ENCODE measurements around the gene SCN3A. TPM values are rescaled to one million over a fixed set of nuclear protein-coding genes. Genes with fewer than 3 reads are reported as not detected.

SCN3A gene
- polyA plus RNA-seq, 2 donors: 0.04 to 0.06 TPM

GRCh38 chr2:165069151-165069550 is 134.7 kb downstream of the SCN3A start:
- WGBS, 2 donors: 71 to 88% methylated on average over 1 of the region's 1 CpG
- H3K4me1 ChIP-seq (ENCODE audit: control insufficient read depth in 2 of 2, insufficient read depth in 2 of 2, low read length in 1 of 2): no peaks in the 10 kb centered on the region

GRCh38 chr2:165068487-165068757 is 135.4 kb downstream of the SCN3A start:
- Histone ChIP-seq H3K27ac (ENCODE audit: low read depth in 2 of 2, low read length in 1 of 2) (no peak overlapping the region), H3K4me1 (ENCODE audit: control insufficient read depth in 2 of 2, insufficient read depth in 2 of 2, low read length in 1 of 2) (no peaks in the 10 kb centered on the region), H3K36me3 (ENCODE audit: control insufficient read depth in 2 of 2, insufficient read depth in 2 of 2, low read length in 1 of 2) (no peaks in the 10 kb centered on the region), H3K9me3 (ENCODE audit: control insufficient read depth in 2 of 2, insufficient read depth in 1 of 2, low read depth in 1 of 2, low read length in 1 of 2) (no peaks in the 10 kb centered on the region), H3K27me3 (ENCODE audit: control insufficient read depth in 1 of 2, insufficient read depth in 2 of 2, low read length in 2 of 2) (no peaks in the 10 kb centered on the region), H3K4me3 (ENCODE audit: low read depth in 1 of 2, low read length in 2 of 2) (no peak overlapping the region)

More at GRCh38 chr2:165069151-165069550, 134.7 kb downstream of the SCN3A start:
- Histone ChIP-seq H3K36me3 (ENCODE audit: control insufficient read depth in 2 of 2, insufficient read depth in 2 of 2, low read length in 1 of 2) (no peaks in the 10 kb centered on the region), H3K4me3 (ENCODE audit: low read depth in 1 of 2, low read length in 2 of 2) (no peak overlapping the region), H3K27ac (ENCODE audit: low read depth in 2 of 2, low read length in 1 of 2) (no peak overlapping the region), H3K27me3 (ENCODE audit: control insufficient read depth in 1 of 2, insufficient read depth in 2 of 2, low read length in 2 of 2) (no peaks in the 10 kb centered on the region), H3K9me3 (ENCODE audit: control insufficient read depth in 2 of 2, insufficient read depth in 1 of 2, low read depth in 1 of 2, low read length in 1 of 2) (peaks cover 0 to 1% of the 10 kb centered on the region in 2 donors)

- Histone ChIP-seq H3K27ac (ENCODE audit: low read depth in 2 of 2, low read length in 1 of 2) (no peak overlapping the region), H3K36me3 (ENCODE audit: control insufficient read depth in 2 of 2, insufficient read depth in 2 of 2, low read length in 1 of 2) (no peaks in the 10 kb centered on the region), H3K4me3 (ENCODE audit: low read depth in 1 of 2, low read length in 2 of 2) (no peak overlapping the region), H3K4me1 (ENCODE audit: control insufficient read depth in 2 of 2, insufficient read depth in 2 of 2, low read length in 1 of 2) (no peaks in the 10 kb centered on the region), H3K9me3 (ENCODE audit: control insufficient read depth in 2 of 2, insufficient read depth in 1 of 2, low read depth in 1 of 2, low read length in 1 of 2) (no peaks in the 10 kb centered on the region), H3K27me3 (ENCODE audit: control insufficient read depth in 1 of 2, insufficient read depth in 2 of 2, low read length in 2 of 2) (no peaks in the 10 kb centered on the region)
- 13 to 17% methylated on average over 12 of the region's 12 CpGs for WGBS, 2 donors
These were observed 136.0 kb downstream of the SCN3A start for GRCh38 chr2:165067643-165068486.

- H3K36me3 ChIP-seq (ENCODE audit: control insufficient read depth in 2 of 2, insufficient read depth in 2 of 2, low read length in 1 of 2): no peaks in the 10 kb centered on the region
- no peak overlapping the region for H3K27ac ChIP-seq (ENCODE audit: low read depth in 2 of 2, low read length in 1 of 2)
- H3K4me1 ChIP-seq (ENCODE audit: control insufficient read depth in 2 of 2, insufficient read depth in 2 of 2, low read length in 1 of 2): no peaks in the 10 kb centered on the region
- H3K4me3 ChIP-seq (ENCODE audit: low read depth in 1 of 2, low read length in 2 of 2): no peak overlapping the region
- WGBS, 2 donors: 80 to 86% methylated on average over 3 of the region's 3 CpGs
- H3K27me3 ChIP-seq (ENCODE audit: control insufficient read depth in 1 of 2, insufficient read depth in 2 of 2, low read length in 2 of 2): no peaks in the 10 kb centered on the region
- no peaks in the 10 kb centered on the region for H3K9me3 ChIP-seq (ENCODE audit: control insufficient read depth in 2 of 2, insufficient read depth in 1 of 2, low read depth in 1 of 2, low read length in 1 of 2)
These were observed 139.1 kb downstream of the SCN3A start for GRCh38 chr2:165064743-165065142.

GRCh38 chr2:165060411-165060810 is 143.4 kb downstream of the SCN3A start:
- H3K4me1 ChIP-seq (ENCODE audit: control insufficient read depth in 2 of 2, insufficient read depth in 2 of 2, low read length in 1 of 2): no peaks in the 10 kb centered on the region
- H3K9me3 ChIP-seq (ENCODE audit: control insufficient read depth in 2 of 2, insufficient read depth in 1 of 2, low read depth in 1 of 2, low read length in 1 of 2): no peaks in the 10 kb centered on the region
- 50 to 66% methylated on average over 2 of the region's 2 CpGs for WGBS, 2 donors
- no peak overlapping the region for H3K27ac ChIP-seq (ENCODE audit: low read depth in 2 of 2, low read length in 1 of 2)
- no peaks in the 10 kb centered on the region for H3K27me3 ChIP-seq (ENCODE audit: control insufficient read depth in 1 of 2, insufficient read depth in 2 of 2, low read length in 2 of 2)
- H3K4me3 ChIP-seq (ENCODE audit: low read depth in 1 of 2, low read length in 2 of 2): no peak overlapping the region
- H3K36me3 ChIP-seq (ENCODE audit: control insufficient read depth in 2 of 2, insufficient read depth in 2 of 2, low read length in 1 of 2): no peaks in the 10 kb centered on the region

- no peak overlapping the region for H3K4me3 ChIP-seq (ENCODE audit: low read depth in 1 of 2, low read length in 2 of 2)
- H3K27ac ChIP-seq (ENCODE audit: low read depth in 2 of 2, low read length in 1 of 2): no peak overlapping the region
- H3K27me3 ChIP-seq (ENCODE audit: control insufficient read depth in 1 of 2, insufficient read depth in 2 of 2, low read length in 2 of 2): no peaks in the 10 kb centered on the region
- H3K36me3 ChIP-seq (ENCODE audit: control insufficient read depth in 2 of 2, insufficient read depth in 2 of 2, low read length in 1 of 2): no peaks in the 10 kb centered on the region
- H3K4me1 ChIP-seq (ENCODE audit: control insufficient read depth in 2 of 2, insufficient read depth in 2 of 2, low read length in 1 of 2): no peaks in the 10 kb centered on the region
- 59 to 70% methylated on average over 2 of the region's 2 CpGs for WGBS, 2 donors
- H3K9me3 ChIP-seq (ENCODE audit: control insufficient read depth in 2 of 2, insufficient read depth in 1 of 2, low read depth in 1 of 2, low read length in 1 of 2): no peaks in the 10 kb centered on the region
These were observed 145.2 kb downstream of the SCN3A start for GRCh38 chr2:165058476-165059265.

- H3K27ac ChIP-seq (ENCODE audit: low read depth in 2 of 2, low read length in 1 of 2): no peak overlapping the region
- no peak overlapping the region for H3K4me3 ChIP-seq (ENCODE audit: low read depth in 1 of 2, low read length in 2 of 2)
- 80 to 87% methylated on average over 3 of the region's 3 CpGs for WGBS, 2 donors
- H3K9me3 ChIP-seq (ENCODE audit: control insufficient read depth in 2 of 2, insufficient read depth in 1 of 2, low read depth in 1 of 2, low read length in 1 of 2): no peaks in the 10 kb centered on the region
- no peaks in the 10 kb centered on the region for H3K27me3 ChIP-seq (ENCODE audit: control insufficient read depth in 1 of 2, insufficient read depth in 2 of 2, low read length in 2 of 2)
- H3K36me3 ChIP-seq (ENCODE audit: control insufficient read depth in 2 of 2, insufficient read depth in 2 of 2, low read length in 1 of 2): no peaks in the 10 kb centered on the region
- no peaks in the 10 kb centered on the region for H3K4me1 ChIP-seq (ENCODE audit: control insufficient read depth in 2 of 2, insufficient read depth in 2 of 2, low read length in 1 of 2)
These were observed 145.9 kb downstream of the SCN3A start for GRCh38 chr2:165057931-165058330.

- Histone ChIP-seq H3K4me3 (ENCODE audit: low read depth in 1 of 2, low read length in 2 of 2) (no peak overlapping the region), H3K27me3 (ENCODE audit: control insufficient read depth in 1 of 2, insufficient read depth in 2 of 2, low read length in 2 of 2) (no peaks in the 10 kb centered on the region), H3K36me3 (ENCODE audit: control insufficient read depth in 2 of 2, insufficient read depth in 2 of 2, low read length in 1 of 2) (no peaks in the 10 kb centered on the region), H3K27ac (ENCODE audit: low read depth in 2 of 2, low read length in 1 of 2) (no peak overlapping the region), H3K4me1 (ENCODE audit: control insufficient read depth in 2 of 2, insufficient read depth in 2 of 2, low read length in 1 of 2) (no peaks in the 10 kb centered on the region), H3K9me3 (ENCODE audit: control insufficient read depth in 2 of 2, insufficient read depth in 1 of 2, low read depth in 1 of 2, low read length in 1 of 2) (no peaks in the 10 kb centered on the region)
- WGBS, 2 donors: 80 to 85% methylated on average over 1 of the region's 1 CpG
These were observed 146.5 kb downstream of the SCN3A start for GRCh38 chr2:165057308-165057707.

- no peaks in the 10 kb centered on the region for H3K36me3 ChIP-seq (ENCODE audit: control insufficient read depth in 2 of 2, insufficient read depth in 2 of 2, low read length in 1 of 2)
- no peaks in the 10 kb centered on the region for H3K9me3 ChIP-seq (ENCODE audit: control insufficient read depth in 2 of 2, insufficient read depth in 1 of 2, low read depth in 1 of 2, low read length in 1 of 2)
- H3K4me1 ChIP-seq (ENCODE audit: control insufficient read depth in 2 of 2, insufficient read depth in 2 of 2, low read length in 1 of 2): no peaks in the 10 kb centered on the region
- 66 to 70% methylated on average over 2 of the region's 2 CpGs for WGBS, 2 donors
- no peak overlapping the region for H3K4me3 ChIP-seq (ENCODE audit: low read depth in 1 of 2, low read length in 2 of 2)
- H3K27me3 ChIP-seq (ENCODE audit: control insufficient read depth in 1 of 2, insufficient read depth in 2 of 2, low read length in 2 of 2): no peaks in the 10 kb centered on the region
- H3K27ac ChIP-seq (ENCODE audit: low read depth in 2 of 2, low read length in 1 of 2): no peak overlapping the region
These were observed 147.3 kb downstream of the SCN3A start for GRCh38 chr2:165056564-165056963.
